ENCODE measurements around the gene MAST4. TPM values are rescaled to one million over a fixed set of nuclear protein-coding genes. Genes with fewer than 3 reads are reported as not detected.

MAST4 gene
- polyA plus RNA-seq, 1 experiment: 11.6 TPM

- Histone ChIP-seq H3K27me3 (ENCODE audit: control insufficient read depth, insufficient read depth, low read length) (peaks cover 4% of the 10 kb centered on the region), H3K4me3 (ENCODE audit: low read depth, low read length) (no peak overlapping the region), H3K27ac (ENCODE audit: low read depth, low read length) (no peak overlapping the region), H3K9me3 (ENCODE audit: control insufficient read depth, insufficient read depth, low read length) (no peaks in the 10 kb centered on the region)
- no peak for DNase-seq (ENCODE audit: low read depth, low spot score)
- TF ChIP-seq CTCF (IDR thresholded peaks at IDR 0.05; ENCODE audit: low read depth, low read length): no peak
- ChIA-PET POLR2A (no interaction called here), CTCF (interaction anchor here (0.8 to 4.0 kb wide), 3 partner anchors 8 to 277 kb away, joined by 3 to 16 read pairs (median 9); no protein-coding TSS in a partner anchor)
Observed at GRCh38 chr5:66872736-66873331, 276.6 kb downstream of the MAST4 start.

GRCh38 chr5:66874004-66874403 lies 277.8 kb downstream of the MAST4 start:
- ChIA-PET CTCF (interaction anchor here (0.7 to 4.0 kb wide), 3 partner anchors 9 to 276 kb away, joined by 3 to 16 read pairs (median 9); no protein-coding TSS in a partner anchor), POLR2A (interaction anchor here (0.5 kb wide), 1 partner anchor 339 kb away, joined by 6 read pairs; no protein-coding TSS in a partner anchor)

GRCh38 chr5:66875315-66875714 lies 279.1 kb downstream of the MAST4 start:
- Histone ChIP-seq H3K4me3 (ENCODE audit: low read depth, low read length) (no peak overlapping the region), H3K27me3 (ENCODE audit: control insufficient read depth, insufficient read depth, low read length) (no peaks in the 10 kb centered on the region), H3K27ac (ENCODE audit: low read depth, low read length) (no peak overlapping the region), H3K9me3 (ENCODE audit: control insufficient read depth, insufficient read depth, low read length) (no peaks in the 10 kb centered on the region)
- CTCF ChIA-PET: interaction anchor here (4.0 kb wide), 1 partner anchor 275 kb away, joined by 16 read pairs; no protein-coding TSS in a partner anchor
- POLR2A ChIA-PET: no interaction called here
- DNase-seq (ENCODE audit: low read depth, low spot score): no peak
- TF ChIP-seq CTCF (IDR thresholded peaks at IDR 0.05; ENCODE audit: low read depth, low read length): no peak

More at GRCh38 chr5:66874004-66874403, 277.8 kb downstream of the MAST4 start:
- no peak overlapping the region for H3K27ac ChIP-seq (ENCODE audit: low read depth, low read length)
- no peak for DNase-seq (ENCODE audit: low read depth, low spot score)
- H3K27me3 ChIP-seq (ENCODE audit: control insufficient read depth, insufficient read depth, low read length): peaks cover 4% of the 10 kb centered on the region
- no peaks in the 10 kb centered on the region for H3K9me3 ChIP-seq (ENCODE audit: control insufficient read depth, insufficient read depth, low read length)
- no peak for TF ChIP-seq CTCF (IDR thresholded peaks at IDR 0.05; ENCODE audit: low read depth, low read length)
- no peak overlapping the region for H3K4me3 ChIP-seq (ENCODE audit: low read depth, low read length)

- Histone ChIP-seq H3K27me3 (ENCODE audit: control insufficient read depth, insufficient read depth, low read length) (no peaks in the 10 kb centered on the region), H3K9me3 (ENCODE audit: control insufficient read depth, insufficient read depth, low read length) (no peaks in the 10 kb centered on the region), H3K27ac (ENCODE audit: low read depth, low read length) (no peak overlapping the region), H3K4me3 (ENCODE audit: low read depth, low read length) (no peak overlapping the region)
- POLR2A ChIA-PET: no interaction called here
- TF ChIP-seq CTCF (IDR thresholded peaks at IDR 0.05; ENCODE audit: low read depth, low read length): no peak
- CTCF ChIA-PET: interaction anchor here (0.6 to 4.0 kb wide), 3 partner anchors 111 to 285 kb away, joined by 3 to 16 read pairs (median 3); no protein-coding TSS in a partner anchor
- no peak for DNase-seq (ENCODE audit: low read depth, low spot score)
Observed at GRCh38 chr5:66876266-66876807, 280.1 kb downstream of the MAST4 start.

GRCh38 chr5:66877843-66878242 lies 281.6 kb downstream of the MAST4 start:
- Histone ChIP-seq H3K27me3 (ENCODE audit: control insufficient read depth, insufficient read depth, low read length) (no peaks in the 10 kb centered on the region), H3K9me3 (ENCODE audit: control insufficient read depth, insufficient read depth, low read length) (no peaks in the 10 kb centered on the region), H3K4me3 (ENCODE audit: low read depth, low read length) (no peak overlapping the region), H3K27ac (ENCODE audit: low read depth, low read length) (no peak overlapping the region)
- DNase-seq (ENCODE audit: low read depth, low spot score): no peak
- ChIA-PET POLR2A (no interaction called here), CTCF (interaction anchor here (0.9 to 1.2 kb wide), 3 partner anchors 13 to 272 kb away, joined by 3 to 5 read pairs (median 3); no protein-coding TSS in a partner anchor)
- no peak for TF ChIP-seq CTCF (IDR thresholded peaks at IDR 0.05; ENCODE audit: low read depth, low read length)
